PC-3 (cell line): ENCODE measurements around the gene NPEPL1. TPM values are rescaled to one million over a fixed set of nuclear protein-coding genes. Genes with fewer than 3 reads are reported as not detected.
A peak's percentile ranks its signal among the peaks of the same experiment; 100 is the strongest.
"Not testable (repeated sequence)": the region's sequence is repeated elsewhere in the genome, so short reads cannot be mapped to it uniquely, and the experiment has no call there.

Experiments used
- ATAC-seq: fragments of 200-7000 bp; cut with Tn5 transposase; 2 replicates; pipeline ENCODE4 v1.9.1; 2020; ENCODE audit warnings: mild to moderate bottlenecking, moderate library complexity
- Bru-seq: library from RNA; stranded (reverse); fragments of 400-500 nt; gene quantifications from one replicate; lab custom pipeline; 2021; lab: Mats Ljungman, UMichigan
- BruChase-seq, 2 experiments: library from RNA; stranded (reverse); fragments of 400-500 nt; gene quantifications; one replicate each; lab custom pipeline; 2021; lab: Mats Ljungman, UMichigan
- BruUV-seq: library from RNA; stranded (reverse); fragments of 400-500 nt; replicated peaks from 2 replicates; lab custom pipeline; 2021; lab: Mats Ljungman, UMichigan
- CTCF ChIA-PET: fragments of 300-600 bp; sonication (Branson Sonifier 250); formaldehyde crosslinking; loops from one replicate; lab custom pipeline; 2022; ENCODE audit warnings: antibody characterized with exemption; lab: Charles Lee
- POLR2A ChIA-PET: fragments of 300-600 bp; sonication (Branson Sonifier 250); formaldehyde crosslinking; loops from one replicate; lab custom pipeline; 2022; ENCODE audit warnings: antibody characterized with exemption; ENCODE audit not compliant: unreplicated experiment; lab: Charles Lee
- DNase-seq: peaks from one replicate; pipeline ENCODE4 v3.0.0-alpha.2; 2015
- H2AFZ ChIP-seq: fragments of 300-600 bp; sonication (generic); 2 replicates; pipeline ENCODE4 v1.6.0; 2016; ENCODE audit warnings: antibody characterized with exemption, low read length
- H3F3A ChIP-seq: fragments of 300-600 bp; sonication (generic); one replicate; pipeline ENCODE4 v1.6.0; 2017; ENCODE audit warnings: antibody characterized with exemption, low read length, control low read depth, mild to moderate bottlenecking; ENCODE audit not compliant: unreplicated experiment
- H3K27ac ChIP-seq: fragments of 300-600 bp; sonication (generic); 2 replicates; pipeline ENCODE4 v1.5.1; 2016; ENCODE audit warnings: mild to moderate bottlenecking, low read length
- H3K27me3 ChIP-seq: fragments of 300-600 bp; sonication (generic); 2 replicates; pipeline ENCODE4 v1.6.1; 2016; ENCODE audit warnings: low read length, mixed read lengths
- H3K36me3 ChIP-seq: fragments of 300-600 bp; sonication (generic); 2 replicates; pipeline ENCODE4 v1.6.1; 2016; ENCODE audit warnings: low read depth, mixed run types, low read length, mixed read lengths
- H3K4me1 ChIP-seq: fragments of 300-600 bp; sonication (generic); 2 replicates; pipeline ENCODE4 v1.5.1; 2016; ENCODE audit warnings: low read length; ENCODE audit not compliant: insufficient read depth
- H3K4me2 ChIP-seq: fragments of 300-600 bp; sonication (generic); 2 replicates; pipeline ENCODE4 v1.6.0; 2016; ENCODE audit warnings: low read length
- H3K4me3 ChIP-seq: fragments of 300-600 bp; sonication (generic); 2 replicates; pipeline ENCODE4 v1.5.1; 2016; ENCODE audit warnings: mild to moderate bottlenecking, low read length, mixed read lengths
- H3K79me2 ChIP-seq: fragments of 300-600 bp; sonication (generic); 2 replicates; pipeline ENCODE4 v1.6.1; 2017; ENCODE audit warnings: low read length, mixed read lengths
- H3K9ac ChIP-seq: fragments of 300-600 bp; sonication (generic); 2 replicates; pipeline ENCODE4 v1.6.0; 2016; ENCODE audit warnings: mild to moderate bottlenecking, low read length
- H3K9me2 ChIP-seq: fragments of 300-600 bp; sonication (generic); replicated peaks from 2 replicates; pipeline ENCODE4 v1.6.1; 2016; ENCODE audit warnings: mixed run types, low read length, mixed read lengths
- H3K9me3 ChIP-seq: fragments of 300-600 bp; sonication (generic); 2 replicates; pipeline ENCODE4 v1.6.1; 2016; ENCODE audit warnings: low read length, mixed read lengths
- H4K20me1 ChIP-seq: fragments of 300-600 bp; sonication (generic); 2 replicates; pipeline ENCODE4 v1.6.1; 2016; ENCODE audit warnings: low read length, mixed read lengths
- CTCF ChIP-seq: fragments of 300-600 bp; sonication (generic); conservative IDR thresholded peaks from 2 replicates; pipeline ENCODE4 v1.5.1; 2017; ENCODE audit warnings: antibody characterized with exemption, low read depth, mild to moderate bottlenecking, low read length
- EZH2 ChIP-seq: fragments of 300-600 bp; sonication (generic); IDR thresholded peaks from one replicate; pipeline ENCODE4 v1.6.1; 2017; ENCODE audit warnings: antibody characterized with exemption, mild to moderate bottlenecking, low read length; ENCODE audit not compliant: unreplicated experiment
- EZH2phosphoT487 ChIP-seq: fragments of 300-600 bp; sonication (generic); IDR thresholded peaks from 2 replicates; pipeline ENCODE4 v1.6.1; 2018; ENCODE audit warnings: mild to moderate bottlenecking, antibody characterized with exemption, low read length, borderline replicate concordance
- intact Hi-C: fragments of 100-400 bp; cut with micrococcal nuclease; formaldehyde crosslinking; loops from 2 replicates; pipeline ENCODE4 v1.9.0; 2023
- long read RNA-seq: library from polyadenylated mRNA; unstranded; transcript quantifications from one replicate; pipeline ENCODE4 v2.0.0, GENCODE V29; 2021; ENCODE audit not compliant: unreplicated experiment
- total RNA-seq: library from RNA; depleted of rRNA; stranded (reverse); fragments of >200 nt; gene quantifications from 2 replicates; pipeline ENCODE4 v1.2.3, GENCODE V29; 2014; rRNA removed

The NPEPL1 gene, protein sequence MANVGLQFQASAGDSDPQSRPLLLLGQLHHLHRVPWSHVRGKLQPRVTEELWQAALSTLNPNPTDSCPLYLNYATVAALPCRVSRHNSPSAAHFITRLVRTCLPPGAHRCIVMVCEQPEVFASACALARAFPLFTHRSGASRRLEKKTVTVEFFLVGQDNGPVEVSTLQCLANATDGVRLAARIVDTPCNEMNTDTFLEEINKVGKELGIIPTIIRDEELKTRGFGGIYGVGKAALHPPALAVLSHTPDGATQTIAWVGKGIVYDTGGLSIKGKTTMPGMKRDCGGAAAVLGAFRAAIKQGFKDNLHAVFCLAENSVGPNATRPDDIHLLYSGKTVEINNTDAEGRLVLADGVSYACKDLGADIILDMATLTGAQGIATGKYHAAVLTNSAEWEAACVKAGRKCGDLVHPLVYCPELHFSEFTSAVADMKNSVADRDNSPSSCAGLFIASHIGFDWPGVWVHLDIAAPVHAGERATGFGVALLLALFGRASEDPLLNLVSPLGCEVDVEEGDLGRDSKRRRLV
- total RNA-seq (49.7 and 53.1 TPM in 2 replicates), Bru-seq, nascent RNA (percentile 72 among the genes with signal in this experiment), BruChase-seq, experiment 1, labeled RNA remaining after a 6-hour chase (percentile 88 among the genes with signal in this experiment), BruChase-seq, experiment 2, labeled RNA remaining after a 2-hour chase (percentile 89 among the genes with signal in this experiment)
- long read RNA-seq, transcript NPEPL1-202 (2 exons, 768 nt), result minor isoform, 5 of 435 reads
- long read RNA-seq, transcript NPEPL1-205 (3 exons, 2,061 nt), result minor isoform, 14 of 435 reads
- long read RNA-seq, transcript NPEPL1-201 (12 exons, 2,378 nt), result major isoform, 214 of 435 reads
- long read RNA-seq, partial matches to known transcripts, result 46 of 435 reads
- long read RNA-seq, other reads (novel, unspliced or antisense), result 156 of 435 reads

- intact Hi-C loops, result loop anchor here (2.0 kb wide), 1 partner anchor 212 kb away; no protein-coding TSS in a partner anchor
- H4K20me1 ChIP-seq, result no peaks in the 10 kb centered on the region
- peak; percentile 88 for DNase-seq
- ATAC-seq, result peak; percentile 91
- no TSS peak for BruUV-seq
- H3K79me2 ChIP-seq, result peaks cover 17% of the 10 kb centered on the region
- peaks cover 17% of the 10 kb centered on the region for H3K4me1 ChIP-seq
- peak within 1 kb of the TSS; percentile 88 for H3K9ac ChIP-seq
- H2AFZ ChIP-seq, result peak within 1 kb of the TSS; percentile 79
- H3K9me2 ChIP-seq, result no peaks in the 10 kb centered on the region
- TF ChIP-seq EZH2, result no peak
- TF ChIP-seq CTCF, result no peak
- no peak for TF ChIP-seq EZH2phosphoT487
- H3F3A ChIP-seq, result peaks cover 10% of the 10 kb centered on the region
- H3K27me3 ChIP-seq, result no peaks in the 10 kb centered on the region
- peak within 1 kb of the TSS; percentile 33 for H3K27ac ChIP-seq
- no peaks in the 10 kb centered on the region for H3K9me3 ChIP-seq
- ChIA-PET CTCF (interaction anchor here (0.9 to 1.1 kb wide), 2 partner anchors 42 to 211 kb away, joined by 4 to 14 read pairs; partner anchors contain the start of gene STX16), POLR2A (no interaction called here)
- peak within 1 kb of the TSS; percentile 98 for H3K4me2 ChIP-seq
- peak within 1 kb of the TSS; percentile 74 for H3K4me3 ChIP-seq
- H3K36me3 ChIP-seq, result peaks cover 9% of the 10 kb centered on the region; the same call in 1 of the 2 replicates
Observed at GRCh38 chr20:58692579-58693225, at the start of gene NPEPL1. Gene NPEPL1, plus strand, starts transcription at chr20:58692800. Its CDS starts 101 bp downstream, at chr20:58692901.

- CTCF ChIA-PET, POLR2A ChIA-PET: not testable (repeated sequence)
Observed at GRCh38 chr20:58642896-58643295, 49.7 kb upstream of the NPEPL1 start.

More at GRCh38 chr20:58642896-58643295, 49.7 kb upstream of the NPEPL1 start:
- not testable (repeated sequence) for DNase-seq, BruUV-seq, H3K9me2 ChIP-seq, H3K27ac ChIP-seq, H3K27me3 ChIP-seq, H3K36me3 ChIP-seq, H4K20me1 ChIP-seq, H3K79me2 ChIP-seq, H3K4me3 ChIP-seq, H3K9ac ChIP-seq, H2AFZ ChIP-seq, H3K4me2 ChIP-seq, H3K9me3 ChIP-seq, H3F3A ChIP-seq, ATAC-seq
- peaks cover 45% of the 10 kb centered on the region for H3K4me1 ChIP-seq
- intact Hi-C loops, result loop anchor here (10.0 kb wide), 1 partner anchor 128 kb away; the partner anchor contains the start of gene APCDD1L
